Measurements from ENCODE around the gene MRPS27. TPM values are rescaled to one million over a fixed set of nuclear protein-coding genes. Genes with fewer than 3 reads are reported as not detected.

Gene MRPS27
- total and polyA plus RNA-seq, 2 of the 13 experiments (the other 11 are each of a cell fraction or from before 2014, with no cell fraction given) = 71.8 to 115 TPM

- Histone ChIP-seq H3K4me3 (replicated peaks in 1 of 3; ENCODE audit: insufficient read depth in 1 of 3, low read depth in 2 of 3, low read length in 3 of 3) (no peak overlapping the region), H3K27ac (ENCODE audit: extremely low read length, insufficient read depth, low read length) (no peak overlapping the region), H2AFZ (ENCODE audit: low read length) (no peak overlapping the region), H4K20me1 (ENCODE audit: insufficient read depth, low read length) (no peaks in the 10 kb centered on the region), H3K27me3 (ENCODE audit: control insufficient read depth in 1 of 2, insufficient read depth in 2 of 2, low read length in 2 of 2) (no peaks in the 10 kb centered on the region), H3K79me2 (ENCODE audit: insufficient read depth, low read length) (no peaks in the 10 kb centered on the region), H3K4me2 (ENCODE audit: low read depth, low read length) (no peak overlapping the region), H3K9me3 (ENCODE audit: low read length) (no peaks in the 10 kb centered on the region), H3K4me1 (ENCODE audit: insufficient read depth, low read length) (no peaks in the 10 kb centered on the region), H3K36me3 (replicated peaks in 1 of 2; ENCODE audit: control insufficient read depth in 1 of 2, insufficient read depth in 2 of 2, low read length in 2 of 2) (peaks cover 9 to 53% of the 10 kb centered on the region in 2 experiments), H3K9ac (ENCODE audit: insufficient read depth, low read depth, low read length) (no peak overlapping the region)
- DNase-seq (ENCODE audit: low spot score) (no peak), ATAC-seq (no peak), FAIRE-seq (no peak)
- intact Hi-C loops (cut with micrococcal nuclease; ENCODE audit: unreplicated experiment) = no loop called here
- POLR2A ChIA-PET = no interaction called here
- CTCF ChIA-PET (ENCODE audit: low intra/inter-chr PET ratio, low total read pairs) = no interaction called here
- no TSS peak for BruUV-seq (replicated peaks)
- TF ChIP-seq FOXC1 (CRISPR knock-in tag; IDR thresholded peaks at IDR 0.05; ENCODE audit: borderline replicate concordance) = no peak
- in situ Hi-C loops (cut with HindIII; ENCODE audit: extremely low pct_ligation_motif_present, low pct_unique_long_range_greater_than_20kb) = no loop called here
Observed at GRCh38 chr5:72328172-72328571, 8.1 kb upstream of the MRPS27 start.

GRCh38 chr5:72326306-72326649 lies 6.2 kb upstream of the MRPS27 start:
- intact Hi-C loops (cut with micrococcal nuclease; ENCODE audit: unreplicated experiment) (no loop called here), in situ Hi-C loops (cut with HindIII; ENCODE audit: extremely low pct_ligation_motif_present, low pct_unique_long_range_greater_than_20kb) (no loop called here)
- Histone ChIP-seq H4K20me1 (ENCODE audit: insufficient read depth, low read length) (no peaks in the 10 kb centered on the region), H3K4me1 (ENCODE audit: insufficient read depth, low read length) (peaks cover 9% of the 10 kb centered on the region), H3K4me2 (ENCODE audit: low read depth, low read length) (no peak overlapping the region), H3K4me3 (replicated peaks in 1 of 3; ENCODE audit: insufficient read depth in 1 of 3, low read depth in 2 of 3, low read length in 3 of 3) (no peak overlapping the region), H3K9me3 (ENCODE audit: low read length) (no peaks in the 10 kb centered on the region), H3K27ac (ENCODE audit: extremely low read length, insufficient read depth, low read length) (no peak overlapping the region), H2AFZ (ENCODE audit: low read length) (no peak overlapping the region), H3K36me3 (replicated peaks in 1 of 2; ENCODE audit: control insufficient read depth in 1 of 2, insufficient read depth in 2 of 2, low read length in 2 of 2) (peaks cover 9 to 47% of the 10 kb centered on the region in 2 experiments; a peak in 4 of 5 replicates), H3K9ac (ENCODE audit: insufficient read depth, low read depth, low read length) (no peak overlapping the region), H3K27me3 (ENCODE audit: control insufficient read depth in 1 of 2, insufficient read depth in 2 of 2, low read length in 2 of 2) (no peaks in the 10 kb centered on the region), H3K79me2 (ENCODE audit: insufficient read depth, low read length) (peaks cover 3% of the 10 kb centered on the region)
- ChIA-PET CTCF (ENCODE audit: low intra/inter-chr PET ratio, low total read pairs) (no interaction called here), POLR2A (no interaction called here)
- DNase-seq (ENCODE audit: low spot score) = no peak
- BruUV-seq (replicated peaks) = no TSS peak
- FAIRE-seq = no peak
- no peak for TF ChIP-seq DNMT3B (CRISPR knock-in tag; conservative IDR thresholded peaks at IDR 0.05)
- no peak for TF ChIP-seq ZC3H4 (CRISPR knock-in tag; IDR thresholded peaks at IDR 0.05; ENCODE audit: borderline replicate concordance)
- TF ChIP-seq CBX1 (IDR thresholded peaks at IDR 0.05; ENCODE audit: low read depth) = no peak
- no peak for TF ChIP-seq ZFP36 (IDR thresholded peaks at IDR 0.05; ENCODE audit: borderline replicate concordance, low read depth, low read length, partially characterized antibody)
- TF ChIP-seq ZNF280B (CRISPR knock-in tag; IDR thresholded peaks at IDR 0.05; ENCODE audit: borderline replicate concordance) = no peak
- no peak for TF ChIP-seq HIVEP1 (CRISPR knock-in tag; IDR thresholded peaks at IDR 0.05)
- no peak for TF ChIP-seq RAD51 (IDR thresholded peaks at IDR 0.05; ENCODE audit: borderline replicate concordance)
- ATAC-seq = no peak
- WGBS (ENCODE audit: low lambda C conversion rate) = 100% methylated on average over 2 of the region's 2 CpGs

Data from HepG2 (cell line).